Endothelial cell of umbilical vein (primary cell): ENCODE results near the gene PLB1. TPM values are rescaled to one million over a fixed set of nuclear protein-coding genes. Genes with fewer than 3 reads are reported as not detected.

Source experiments
- BruUV-seq: library from RNA; stranded (reverse); fragments of 400-500 nt; replicated peaks from 2 replicates; lab custom pipeline; 2021; lab: Mats Ljungman, UMichigan
- CTCF ChIA-PET: fragments of 300-600, 350-600 bp; sonication (Branson Sonifier 250); formaldehyde crosslinking; loops from one replicate; lab custom pipeline; 2021; ENCODE audit warnings: antibody characterized with exemption, inconsistent platforms; lab: Charles Lee
- POLR2A ChIA-PET: fragments of 300-600, 350-600 bp; sonication (Branson Sonifier 250); formaldehyde crosslinking; loops from one replicate; lab custom pipeline; 2021; ENCODE audit warnings: antibody characterized with exemption, inconsistent platforms; lab: Charles Lee
- DNase-seq: peaks from one replicate; pipeline ENCODE4 v3.0.0-alpha.2; 2011; ENCODE audit warnings: low read depth, low spot score
- FAIRE-seq: peaks from 2 replicates; lab custom pipeline; 2011; peaks lifted over from hg19 to GRCh38; lab: Jason Lieb, UNC
- H2AFZ ChIP-seq: 2 replicates; pipeline ENCODE4 v1.6.0; 2012; ENCODE audit warnings: low read depth, low read length, control low read depth, inconsistent platforms
- H3K27ac ChIP-seq: 2 replicates; pipeline ENCODE4 v1.5.1; 2011; ENCODE audit warnings: low read depth, mild to moderate bottlenecking, control low read depth, low read length, moderate library complexity; ENCODE audit not compliant: insufficient read depth
- H3K27me3 ChIP-seq, 2 experiments: 2 replicates each; pipeline versions ENCODE4 v1.6.0 to v1.6.1; 2011; ENCODE audit warnings: low read length in 2 of 2, mixed read lengths in 1 of 2; ENCODE audit not compliant: control insufficient read depth in 2 of 2, insufficient read depth in 2 of 2
- H3K36me3 ChIP-seq, 2 experiments: 2 replicates in 1 of 2; 3 replicates in 1 of 2; pipeline ENCODE4 v1.5.1; 2011; ENCODE audit warnings: low read length in 2 of 2, mild to moderate bottlenecking in 1 of 2, moderate library complexity in 1 of 2; ENCODE audit not compliant: control insufficient read depth in 2 of 2, insufficient read depth in 2 of 2; ENCODE audit errors: extremely low read depth in 1 of 2
- H3K4me1 ChIP-seq: 3 replicates; pipeline ENCODE4 v1.5.1; 2011; ENCODE audit warnings: mild to moderate bottlenecking, low read length; ENCODE audit not compliant: control insufficient read depth, insufficient read depth; ENCODE audit errors: extremely low read depth
- H3K4me2 ChIP-seq: 2 replicates; pipeline ENCODE4 v1.6.1; 2011; ENCODE audit warnings: low read length, control low read depth, mixed read lengths; ENCODE audit not compliant: insufficient read depth
- H3K4me3 ChIP-seq, 3 experiments: fragments of 200-600 bp in 1 of 3; sonication (generic), shearing (Covaris generic) in 1 of 3; replicated peaks in 1 of 3; 2 replicates each; pipeline ENCODE4 v1.5.1; 2011 to 2016; ENCODE audit warnings: control low read depth in 3 of 3, low read length in 3 of 3, mild to moderate bottlenecking in 2 of 3, inconsistent platforms in 1 of 3, low read depth in 1 of 3, moderate library complexity in 1 of 3; ENCODE audit not compliant: insufficient read depth in 1 of 3
- H3K79me2 ChIP-seq: 2 replicates; pipeline ENCODE4 v1.6.0; 2012; ENCODE audit warnings: low read length, inconsistent platforms; ENCODE audit not compliant: control insufficient read depth, insufficient read depth
- H3K9ac ChIP-seq: replicated peaks from 2 replicates; pipeline ENCODE3; 2011; ENCODE audit warnings: low read length, control low read depth; ENCODE audit not compliant: insufficient read depth; ENCODE audit errors: extremely low read depth
- H3K9me1 ChIP-seq: replicated peaks from 3 replicates; pipeline ENCODE4 v1.6.0; 2011; ENCODE audit warnings: mild to moderate bottlenecking, low read length; ENCODE audit not compliant: control insufficient read depth, insufficient read depth; ENCODE audit errors: extremely low read depth
- H3K9me3 ChIP-seq: replicated peaks from 2 replicates; pipeline ENCODE4 v1.5.1; 2012; ENCODE audit warnings: low read length, inconsistent platforms; ENCODE audit not compliant: control insufficient read depth, insufficient read depth
- H4K20me1 ChIP-seq: replicated peaks from 2 replicates; pipeline ENCODE3; 2011; ENCODE audit warnings: mild to moderate bottlenecking, low read length; ENCODE audit not compliant: control insufficient read depth, insufficient read depth; ENCODE audit errors: extremely low read depth
- CTCF ChIP-seq, 2 donors: IDR thresholded peaks; 1 replicate in 1 of 2; 2 replicates in 1 of 2; pipeline ENCODE4 v1.5.1; 2011; ENCODE audit warnings: low read length in 2 of 2, mild to moderate bottlenecking in 2 of 2, moderate library complexity in 2 of 2, control low read depth in 1 of 2, inconsistent platforms in 1 of 2, low read depth in 1 of 2; ENCODE audit not compliant: insufficient read depth in 1 of 2; ENCODE audit errors: extremely low read depth in 1 of 2
- EZH2 ChIP-seq: IDR thresholded peaks from 2 replicates; pipeline ENCODE4 v1.6.1; 2012; ENCODE audit warnings: borderline replicate concordance, low read depth, mild to moderate bottlenecking, moderate library complexity, low read length, inconsistent platforms; ENCODE audit not compliant: severe bottlenecking
- FOS ChIP-seq: IDR thresholded peaks from 2 replicates; pipeline ENCODE4 v1.6.1; 2011; ENCODE audit warnings: mild to moderate bottlenecking, low read length, moderate library complexity, borderline replicate concordance; ENCODE audit not compliant: insufficient read depth
- GATA2 ChIP-seq: IDR thresholded peaks from 2 replicates; pipeline ENCODE4 v1.7.0; 2011; ENCODE audit warnings: low read depth, mild to moderate bottlenecking, moderate library complexity, mixed read lengths, low read length; ENCODE audit not compliant: insufficient read length, insufficient read depth
- JUN ChIP-seq: IDR thresholded peaks from 2 replicates; pipeline ENCODE4 v1.6.1; 2011; ENCODE audit warnings: borderline replicate concordance, low read depth; ENCODE audit not compliant: insufficient read length, insufficient read depth
- MAX ChIP-seq: IDR thresholded peaks from 2 replicates; pipeline ENCODE4 v1.6.1; 2011; ENCODE audit not compliant: insufficient read depth, insufficient read length
- MYC ChIP-seq: IDR thresholded peaks from one replicate; pipeline ENCODE4 v1.6.1; 2011; ENCODE audit warnings: mild to moderate bottlenecking, low read depth, low read length
- POLR2A ChIP-seq: IDR thresholded peaks from 2 replicates; pipeline ENCODE4 v1.6.1; 2012; ENCODE audit warnings: low read depth, mild to moderate bottlenecking, control low read depth, low read length
- POLR2AphosphoS5 ChIP-seq: IDR thresholded peaks from 2 replicates; pipeline ENCODE4 v1.6.1; 2012; ENCODE audit warnings: low read depth, mild to moderate bottlenecking, control low read depth, low read length, moderate library complexity; ENCODE audit not compliant: insufficient read depth
- dilution Hi-C: fragments of 300-500 bp; cut with MboI; formaldehyde crosslinking; loops from one replicate; pipeline ENCODE4 v1.15.0; 2019; ENCODE audit warnings: low sequenced_read_pairs; ENCODE audit not compliant: extremely low pct_ligation_motif_present
- intact Hi-C: fragments of 100-400 bp; cut with micrococcal nuclease; formaldehyde crosslinking; loops from one replicate; pipeline ENCODE4 v1.10.0; 2022
- polyA plus RNA-seq, 4 experiments: library from polyadenylated mRNA; depleted of rRNA in 3 of 4; stranded (reverse) in 3 of 4; unstranded in 1 of 4; fragments of >200 nt; gene quantifications; 2 replicates each; pipeline versions ENCODE4 v1.2.1 to v1.2.3, GENCODE V29; 2011 to 2012; ENCODE audit warnings: missing spikeins in 1 of 4
- total RNA-seq: library from RNA; stranded (reverse); gene quantifications from 2 replicates; pipeline ENCODE4 v1.2.3, GENCODE V29; 2021

Gene PLB1
- total and polyA plus RNA-seq, 2 donors (not counting 3 experiments of a cell fraction or from before 2014, with no cell fraction given), result 0.75 to 0.80 TPM

GRCh38 chr2:28469947-28470535 lies 25.8 kb upstream of the PLB1 start:
- dilution Hi-C loops, result no loop called here
- CTCF ChIA-PET, result interaction anchor here (0.8 to 1.7 kb wide), 5 partner anchors 9 to 766 kb away, joined by 3 to 7 read pairs (median 5); no protein-coding TSS in a partner anchor

More at GRCh38 chr2:28469947-28470535, 25.8 kb upstream of the PLB1 start:
- Histone ChIP-seq H3K4me2 (no peak overlapping the region), H3K36me3 (no peaks in the 10 kb centered on the region), H3K27ac (no peak overlapping the region), H3K9ac (no peak overlapping the region), H3K4me3 (no peak overlapping the region), H2AFZ (no peak overlapping the region), H4K20me1 (no peaks in the 10 kb centered on the region), H3K9me3 (no peaks in the 10 kb centered on the region), H3K79me2 (no peaks in the 10 kb centered on the region), H3K4me1 (peaks cover 4% of the 10 kb centered on the region), H3K9me1 (no peaks in the 10 kb centered on the region), H3K27me3 (no peaks in the 10 kb centered on the region)
- DNase-seq (no peak), FAIRE-seq (no peak)
- intact Hi-C loops, result loop anchor here (1.0 kb wide), 1 partner anchor 25 kb away; no protein-coding TSS in a partner anchor
- BruUV-seq, result no TSS peak
- POLR2A ChIA-PET, result no interaction called here
- TF ChIP-seq MYC (no peak), EZH2 (no peak), JUN (no peak), POLR2AphosphoS5 (no peak), GATA2 (no peak), CTCF (IDR thresholded peaks at IDR 0.05; ENCODE audit: extremely low read depth in 1 of 2, insufficient read depth in 1 of 2, low read depth in 1 of 2, low read length in 2 of 2) (no peak), POLR2A (no peak), MAX (no peak), FOS (no peak)
